HCT116 (cell line): ENCODE measurements around the gene FIP1L1. TPM values are rescaled to one million over a fixed set of nuclear protein-coding genes. Genes with fewer than 3 reads are reported as not detected.

Source experiments
- ATAC-seq: fragments of 200-7000 bp; cut with Tn5 transposase; 2 replicates; pipeline ENCODE4 v1.9.1; 2020; ENCODE audit warnings: mild to moderate bottlenecking, moderate library complexity
- BruUV-seq: library from RNA; stranded (reverse); fragments of 400-500 nt; replicated peaks from 2 replicates; lab custom pipeline; 2021; lab: Mats Ljungman, UMichigan
- CTCF ChIA-PET: fragments of 300-600 bp; sonication (Branson Sonifier 250); formaldehyde crosslinking; loops from one replicate; lab custom pipeline; 2021; ENCODE audit warnings: antibody characterized with exemption; lab: Charles Lee
- POLR2A ChIA-PET: fragments of 300-600, 350-600 bp; sonication (Branson Sonifier 250); formaldehyde crosslinking; loops from one replicate; lab custom pipeline; 2021; ENCODE audit warnings: antibody characterized with exemption; lab: Charles Lee
- RAD21 ChIA-PET, 2 experiments: fragments of 300-600 bp; sonication (Branson Sonifier 250); formaldehyde crosslinking; loops; one replicate each; lab custom pipeline; 2023; ENCODE audit warnings: low total read pairs in 2 of 2; ENCODE audit not compliant: uncharacterized antibody in 2 of 2, unreplicated experiment in 2 of 2, low non-redundant PET in 1 of 2; lab: Charles Lee
- DNase-seq: peaks from one replicate; pipeline ENCODE4 v3.0.0-alpha.2; 2010; ENCODE audit warnings: low read depth, low spot score
- H2AFZ ChIP-seq: fragments of 200-600 bp; shearing (Covaris generic), sonication (generic); 2 replicates; pipeline ENCODE4 v1.6.1; 2017; ENCODE audit warnings: low read depth, mixed run types, mixed read lengths, antibody characterized with exemption, low read length; ENCODE audit not compliant: poor library complexity, severe bottlenecking
- H3K27ac ChIP-seq: 2 replicates; pipeline ENCODE4 v1.5.1; 2012; ENCODE audit warnings: low read depth, low read length
- H3K27me3 ChIP-seq: fragments of 200-600 bp; sonication (generic); 2 replicates; pipeline ENCODE4 v1.6.1; 2016; ENCODE audit warnings: mixed run types, low read length, mixed read lengths; ENCODE audit not compliant: insufficient read depth
- H3K36me3 ChIP-seq, 2 experiments: fragments of 200-500 bp in 1 of 2; fragments of 200-600 bp in 1 of 2; sonication (Bioruptor generic) in 1 of 2; sonication (generic) in 1 of 2; 2 replicates each; pipeline versions ENCODE4 v1.5.1 to v1.6.1; 2014 to 2016; ENCODE audit warnings: low read length in 2 of 2, inconsistent platforms in 1 of 2, mixed read lengths in 1 of 2, mixed run types in 1 of 2; ENCODE audit not compliant: insufficient read depth in 2 of 2, control insufficient read depth in 1 of 2
- H3K4me1 ChIP-seq, 2 experiments: fragments of 200-600 bp in 1 of 2; sonication (generic) in 1 of 2; 2 replicates each; pipeline versions ENCODE4 v1.5.1 to v1.6.1; 2012 to 2017; ENCODE audit warnings: low read length in 2 of 2, inconsistent platforms in 1 of 2, mild to moderate bottlenecking in 1 of 2, mixed read lengths in 1 of 2, mixed run types in 1 of 2, moderate library complexity in 1 of 2; ENCODE audit not compliant: insufficient read depth in 2 of 2, control insufficient read depth in 1 of 2
- H3K4me2 ChIP-seq: fragments of 200-600 bp; sonication (generic); 2 replicates; pipeline ENCODE4 v1.6.1; 2017; ENCODE audit warnings: mixed run types, low read length, mixed read lengths
- H3K4me3 ChIP-seq, 2 experiments: fragments of 200-600 bp in 1 of 2; sonication (generic) in 1 of 2; replicated peaks in 1 of 2; 2 replicates each; pipeline ENCODE4 v1.5.1; 2011 to 2016; ENCODE audit warnings: low read length in 2 of 2, control low read depth in 1 of 2, low read depth in 1 of 2, mild to moderate bottlenecking in 1 of 2, mixed read lengths in 1 of 2, mixed run types in 1 of 2
- H3K79me2 ChIP-seq: fragments of 200-600 bp; sonication (generic); 2 replicates; pipeline ENCODE4 v1.6.1; 2017; ENCODE audit warnings: mild to moderate bottlenecking, mixed run types, low read length, moderate library complexity, mixed read lengths; ENCODE audit not compliant: insufficient read depth
- H3K9ac ChIP-seq: fragments of 200-600 bp; sonication (generic); 2 replicates; pipeline ENCODE4 v1.6.1; 2016; ENCODE audit warnings: low read length, mixed read lengths
- H3K9me2 ChIP-seq: fragments of 200-600 bp; sonication (generic), shearing (Covaris generic); 2 replicates; pipeline ENCODE4 v1.6.1; 2017; ENCODE audit warnings: mixed run types, mild to moderate bottlenecking, moderate library complexity; ENCODE audit not compliant: insufficient read depth
- H3K9me3 ChIP-seq, 2 experiments: fragments of 200-500 bp in 1 of 2; fragments of 200-600 bp in 1 of 2; sonication (Bioruptor generic) in 1 of 2; sonication (generic) in 1 of 2; 2 replicates each; pipeline ENCODE4 v1.6.1; 2014 to 2017; ENCODE audit warnings: low read length in 2 of 2, mixed read lengths in 2 of 2, inconsistent platforms in 1 of 2, low read depth in 1 of 2, mild to moderate bottlenecking in 1 of 2, mixed run types in 1 of 2, moderate library complexity in 1 of 2; ENCODE audit not compliant: control insufficient read depth in 1 of 2, insufficient read depth in 1 of 2
- H4K20me1 ChIP-seq: fragments of 200-600 bp; sonication (generic), shearing (Covaris generic); 2 replicates; pipeline ENCODE4 v1.6.1; 2017; ENCODE audit warnings: mixed run types, mild to moderate bottlenecking, moderate library complexity; ENCODE audit not compliant: insufficient read depth
- ELF1 ChIP-seq: IDR thresholded peaks from 2 replicates; pipeline ENCODE4 v1.6.1; 2012; ENCODE audit warnings: low read depth, borderline replicate concordance
- EZH2 ChIP-seq: fragments of 200-600 bp; sonication (generic); IDR thresholded peaks from 2 replicates; pipeline ENCODE4 v1.6.1; 2017; ENCODE audit warnings: antibody characterized with exemption, mixed run types
- FOSL1 ChIP-seq: IDR thresholded peaks from 2 replicates; pipeline ENCODE4 v1.6.1; 2012; ENCODE audit warnings: low read depth
- JUND ChIP-seq: IDR thresholded peaks from 2 replicates; pipeline ENCODE4 v1.6.1; 2012
- RAD21 ChIP-seq: IDR thresholded peaks from 2 replicates; pipeline ENCODE4 v1.6.1; 2012; ENCODE audit warnings: low read depth, mild to moderate bottlenecking
- SRF ChIP-seq: IDR thresholded peaks from 2 replicates; pipeline ENCODE4 v1.6.1; 2012; ENCODE audit warnings: low read depth
- TCF7L2 ChIP-seq: IDR thresholded peaks from 2 replicates; pipeline ENCODE4 v1.7.0; 2011; ENCODE audit warnings: borderline replicate concordance, inconsistent platforms; ENCODE audit not compliant: insufficient read depth, insufficient read length; ENCODE audit errors: extremely low read depth
- ZFX ChIP-seq: fragments of 450-650 bp; IDR thresholded peaks from 2 replicates; pipeline ENCODE4 v1.6.1; 2017
- ZNF274 ChIP-seq: fragments of 200-500 bp; sonication (Bioruptor generic); IDR thresholded peaks from 2 replicates; pipeline ENCODE4 v1.6.1; 2014; ENCODE audit warnings: mild to moderate bottlenecking, low read depth, low read length, inconsistent platforms
- intact Hi-C: fragments of 100-400 bp; cut with micrococcal nuclease; formaldehyde crosslinking; loops from 2 replicates; pipeline ENCODE4 v1.10.0; 2022
- total RNA-seq: library from RNA; stranded (reverse); gene quantifications from one replicate; pipeline ENCODE4 v1.2.1, GENCODE V29; 2021; ENCODE audit not compliant: unreplicated experiment
- TF ChIP-seq, protein P1 (sequence below): IDR thresholded peaks from 2 replicates; pipeline ENCODE4 v1.6.1; 2011; ENCODE audit warnings: mild to moderate bottlenecking, low read length, moderate library complexity; ENCODE audit not compliant: insufficient replicate concordance; ENCODE audit errors: extremely low read depth
- TF ChIP-seq, protein P2 (sequence below): IDR thresholded peaks from 2 replicates; pipeline ENCODE4 v1.6.1; 2012
- TF ChIP-seq, protein P3 (sequence below): IDR thresholded peaks from 2 replicates; pipeline ENCODE4 v1.6.1; 2012; ENCODE audit warnings: low read depth

FIP1L1 gene
- total RNA-seq, 1 experiment from 2014 or later, result 63.6 TPM

DNA sequence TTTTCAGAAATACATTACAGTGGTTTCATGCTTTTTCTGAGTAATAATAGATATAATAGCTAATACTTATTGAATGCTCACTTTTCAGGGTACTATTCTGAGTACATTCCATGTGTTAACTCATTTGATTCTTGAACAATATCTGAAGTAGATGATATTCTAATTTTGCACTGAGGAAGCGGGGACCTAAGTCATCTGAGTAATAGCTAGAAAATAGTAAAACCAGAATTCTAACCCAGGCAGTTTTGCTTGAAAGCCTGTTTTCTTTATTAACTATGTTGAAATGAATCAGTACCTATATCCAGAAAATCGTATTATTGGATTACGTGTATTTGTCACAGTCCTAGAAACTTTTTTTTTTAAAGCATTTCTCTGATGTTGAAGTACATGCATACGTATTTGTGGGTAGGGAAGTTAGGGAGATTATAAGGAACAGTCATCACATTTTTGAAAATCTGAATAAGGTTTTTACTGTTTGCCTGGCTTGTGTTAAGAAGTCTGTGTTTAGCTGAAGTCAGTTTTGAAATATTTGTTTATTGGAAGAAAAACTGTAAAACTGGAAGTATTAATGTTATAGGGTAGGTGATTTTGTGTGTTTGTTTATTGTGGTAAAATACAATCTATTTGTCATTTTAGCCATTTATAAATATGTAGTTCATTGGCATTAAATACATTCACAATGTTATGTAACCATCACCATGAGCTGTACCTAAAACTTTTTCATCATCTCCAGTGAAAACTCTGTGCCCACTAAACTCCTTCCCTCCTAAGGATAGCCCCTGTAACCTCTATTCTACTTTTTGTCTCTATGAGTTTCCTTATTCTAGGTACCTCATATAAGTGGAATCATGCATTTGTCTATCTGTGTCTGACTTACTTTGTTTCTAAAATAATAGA, 55.3 kb downstream of the FIP1L1 start:
- Histone ChIP-seq H3K36me3 (peaks cover 17 to 26% of the 10 kb centered on the region in 2 experiments), H3K9ac (no peak overlapping the region), H4K20me1 (no peaks in the 10 kb centered on the region; the same call in 1 of the 2 replicates), H3K27me3 (no peaks in the 10 kb centered on the region), H3K79me2 (peaks cover 49% of the 10 kb centered on the region), H3K4me3 (no peak overlapping the region), H3K9me2 (no peaks in the 10 kb centered on the region), H2AFZ (no peak overlapping the region), H3K9me3 (no peaks in the 10 kb centered on the region), H3K27ac (no peak overlapping the region), H3K4me2 (no peak overlapping the region), H3K4me1 (no peaks in the 10 kb centered on the region)
- RAD21 ChIA-PET, result no interaction called here
- no TSS peak for BruUV-seq
- ATAC-seq (no peak), DNase-seq (no peak)
- no peak for TF ChIP-seq FOSL1
- CTCF ChIA-PET, result no interaction called here
- POLR2A ChIA-PET, result no interaction called here
- intact Hi-C loops, result no loop called here

DNA sequence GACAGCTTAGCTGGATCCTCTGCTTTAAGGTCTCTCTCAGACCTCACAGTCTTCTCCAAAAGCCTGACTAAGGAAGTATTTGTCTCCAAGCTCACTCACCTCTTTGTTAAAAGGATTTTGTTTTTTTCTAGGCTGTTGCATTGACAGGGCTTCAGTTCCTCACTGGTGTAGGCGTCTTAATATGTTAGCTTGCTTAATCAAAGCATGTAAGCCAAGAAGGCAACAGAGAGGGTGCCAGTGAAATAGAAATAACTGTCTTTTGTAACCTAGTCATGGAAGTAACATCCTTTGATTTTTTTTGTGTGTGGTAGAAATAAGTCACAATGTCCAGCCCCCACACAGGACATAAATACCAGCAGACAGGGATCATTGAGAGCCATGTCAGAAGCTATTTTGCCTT, 58.8 kb downstream of the FIP1L1 start:
- Histone ChIP-seq H3K4me2 (no peak overlapping the region), H2AFZ (no peak overlapping the region), H4K20me1 (no peaks in the 10 kb centered on the region; the same call in 1 of the 2 replicates), H3K4me3 (no peak overlapping the region), H3K9me2 (no peaks in the 10 kb centered on the region), H3K36me3 (peaks cover 3 to 4% of the 10 kb centered on the region in 2 experiments; a peak in 2 of 4 replicates), H3K79me2 (peaks cover 50% of the 10 kb centered on the region), H3K9me3 (no peaks in the 10 kb centered on the region), H3K27ac (no peak overlapping the region), H3K4me1 (no peaks in the 10 kb centered on the region), H3K27me3 (no peaks in the 10 kb centered on the region), H3K9ac (no peak overlapping the region)
- ChIA-PET RAD21 (no interaction called here), POLR2A (no interaction called here), CTCF (no interaction called here)
- intact Hi-C loops, result no loop called here
- ATAC-seq, result no peak
- TF ChIP-seq RAD21 (no peak), EZH2 (no peak), SRF (no peak), FOSL1 (no peak), TCF7L2 (no peak), JUND (no peak), ZFX (no peak), ELF1 (no peak), ZNF274 (no peak)
- TF ChIP-seq, protein P1, sequence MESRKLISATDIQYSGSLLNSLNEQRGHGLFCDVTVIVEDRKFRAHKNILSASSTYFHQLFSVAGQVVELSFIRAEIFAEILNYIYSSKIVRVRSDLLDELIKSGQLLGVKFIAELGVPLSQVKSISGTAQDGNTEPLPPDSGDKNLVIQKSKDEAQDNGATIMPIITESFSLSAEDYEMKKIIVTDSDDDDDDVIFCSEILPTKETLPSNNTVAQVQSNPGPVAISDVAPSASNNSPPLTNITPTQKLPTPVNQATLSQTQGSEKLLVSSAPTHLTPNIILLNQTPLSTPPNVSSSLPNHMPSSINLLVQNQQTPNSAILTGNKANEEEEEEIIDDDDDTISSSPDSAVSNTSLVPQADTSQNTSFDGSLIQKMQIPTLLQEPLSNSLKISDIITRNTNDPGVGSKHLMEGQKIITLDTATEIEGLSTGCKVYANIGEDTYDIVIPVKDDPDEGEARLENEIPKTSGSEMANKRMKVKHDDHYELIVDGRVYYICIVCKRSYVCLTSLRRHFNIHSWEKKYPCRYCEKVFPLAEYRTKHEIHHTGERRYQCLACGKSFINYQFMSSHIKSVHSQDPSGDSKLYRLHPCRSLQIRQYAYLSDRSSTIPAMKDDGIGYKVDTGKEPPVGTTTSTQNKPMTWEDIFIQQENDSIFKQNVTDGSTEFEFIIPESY, result no peak
- TF ChIP-seq, protein P2, sequence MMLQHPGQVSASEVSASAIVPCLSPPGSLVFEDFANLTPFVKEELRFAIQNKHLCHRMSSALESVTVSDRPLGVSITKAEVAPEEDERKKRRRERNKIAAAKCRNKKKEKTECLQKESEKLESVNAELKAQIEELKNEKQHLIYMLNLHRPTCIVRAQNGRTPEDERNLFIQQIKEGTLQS, result no peak
- TF ChIP-seq, protein P3, sequence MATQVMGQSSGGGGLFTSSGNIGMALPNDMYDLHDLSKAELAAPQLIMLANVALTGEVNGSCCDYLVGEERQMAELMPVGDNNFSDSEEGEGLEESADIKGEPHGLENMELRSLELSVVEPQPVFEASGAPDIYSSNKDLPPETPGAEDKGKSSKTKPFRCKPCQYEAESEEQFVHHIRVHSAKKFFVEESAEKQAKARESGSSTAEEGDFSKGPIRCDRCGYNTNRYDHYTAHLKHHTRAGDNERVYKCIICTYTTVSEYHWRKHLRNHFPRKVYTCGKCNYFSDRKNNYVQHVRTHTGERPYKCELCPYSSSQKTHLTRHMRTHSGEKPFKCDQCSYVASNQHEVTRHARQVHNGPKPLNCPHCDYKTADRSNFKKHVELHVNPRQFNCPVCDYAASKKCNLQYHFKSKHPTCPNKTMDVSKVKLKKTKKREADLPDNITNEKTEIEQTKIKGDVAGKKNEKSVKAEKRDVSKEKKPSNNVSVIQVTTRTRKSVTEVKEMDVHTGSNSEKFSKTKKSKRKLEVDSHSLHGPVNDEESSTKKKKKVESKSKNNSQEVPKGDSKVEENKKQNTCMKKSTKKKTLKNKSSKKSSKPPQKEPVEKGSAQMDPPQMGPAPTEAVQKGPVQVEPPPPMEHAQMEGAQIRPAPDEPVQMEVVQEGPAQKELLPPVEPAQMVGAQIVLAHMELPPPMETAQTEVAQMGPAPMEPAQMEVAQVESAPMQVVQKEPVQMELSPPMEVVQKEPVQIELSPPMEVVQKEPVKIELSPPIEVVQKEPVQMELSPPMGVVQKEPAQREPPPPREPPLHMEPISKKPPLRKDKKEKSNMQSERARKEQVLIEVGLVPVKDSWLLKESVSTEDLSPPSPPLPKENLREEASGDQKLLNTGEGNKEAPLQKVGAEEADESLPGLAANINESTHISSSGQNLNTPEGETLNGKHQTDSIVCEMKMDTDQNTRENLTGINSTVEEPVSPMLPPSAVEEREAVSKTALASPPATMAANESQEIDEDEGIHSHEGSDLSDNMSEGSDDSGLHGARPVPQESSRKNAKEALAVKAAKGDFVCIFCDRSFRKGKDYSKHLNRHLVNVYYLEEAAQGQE, result no peak
- no TSS peak for BruUV-seq
- DNase-seq, result no peak
